ENCODE measurements around the gene SLC25A26.

SLC25A26 gene

GRCh38 chr3:66379565-66379964 is 158.8 kb downstream of the SLC25A26 start:
- DNase-seq, result no peak

DNA sequence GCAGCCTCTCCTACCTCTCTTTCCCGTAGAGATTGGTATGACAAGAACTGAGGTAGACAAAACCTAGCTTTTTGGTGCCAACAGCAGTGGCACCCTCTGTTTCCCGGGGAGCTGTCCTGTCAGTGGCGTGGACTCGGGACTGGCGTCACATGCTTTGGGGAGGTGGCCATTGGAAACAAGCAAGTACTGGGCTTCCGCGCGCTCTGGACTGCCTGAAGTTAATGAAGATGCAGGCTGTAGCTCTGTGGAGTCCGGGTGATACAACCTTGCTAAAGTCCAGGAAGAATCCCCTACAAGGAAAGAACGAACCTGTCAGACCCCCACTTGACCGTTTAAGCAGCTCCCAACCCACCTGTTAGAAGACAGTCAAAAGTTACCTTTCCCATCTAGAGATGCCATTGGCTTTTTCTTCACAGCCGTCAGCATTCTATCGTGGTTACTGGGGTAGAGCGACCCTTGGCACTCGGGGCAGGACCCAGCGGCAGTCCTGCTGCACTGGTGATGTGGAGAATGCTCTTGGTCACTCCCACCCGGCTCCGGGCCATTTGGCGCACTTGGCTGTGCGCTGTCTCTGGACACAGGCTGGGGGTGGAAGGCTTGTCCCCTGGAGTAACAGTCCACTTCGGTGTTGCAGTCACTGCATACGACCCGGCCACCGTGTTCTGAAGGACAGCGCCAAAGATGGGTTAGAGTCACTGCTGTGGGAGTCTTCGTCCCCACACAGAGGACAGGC is 159.6 kb downstream of the SLC25A26 start:
- DNase-seq, result no peak

DNA sequence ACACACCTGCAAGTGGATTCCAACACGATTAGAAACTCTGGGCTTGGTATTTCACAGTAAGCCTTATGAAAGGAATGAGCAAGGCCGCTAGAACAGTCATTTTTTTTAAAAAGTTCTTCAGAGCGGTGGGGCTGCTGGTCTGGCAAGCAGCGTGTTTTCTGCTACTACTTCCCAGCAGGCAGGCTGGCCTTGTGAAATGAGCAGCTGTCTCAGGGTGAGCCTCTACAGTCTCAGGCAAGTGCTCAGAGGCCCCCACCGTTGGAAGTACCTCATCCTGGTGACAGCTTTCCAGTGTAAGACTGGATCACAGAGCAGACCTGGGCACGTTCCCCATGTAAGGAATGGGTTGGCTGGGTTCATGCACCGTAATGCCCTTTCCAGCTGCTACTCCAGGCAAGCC is 160.8 kb downstream of the SLC25A26 start:
- no peak for DNase-seq

GRCh38 chr3:66382142-66382541 is 161.3 kb downstream of the SLC25A26 start:
- DNase-seq, result no peak

DNA sequence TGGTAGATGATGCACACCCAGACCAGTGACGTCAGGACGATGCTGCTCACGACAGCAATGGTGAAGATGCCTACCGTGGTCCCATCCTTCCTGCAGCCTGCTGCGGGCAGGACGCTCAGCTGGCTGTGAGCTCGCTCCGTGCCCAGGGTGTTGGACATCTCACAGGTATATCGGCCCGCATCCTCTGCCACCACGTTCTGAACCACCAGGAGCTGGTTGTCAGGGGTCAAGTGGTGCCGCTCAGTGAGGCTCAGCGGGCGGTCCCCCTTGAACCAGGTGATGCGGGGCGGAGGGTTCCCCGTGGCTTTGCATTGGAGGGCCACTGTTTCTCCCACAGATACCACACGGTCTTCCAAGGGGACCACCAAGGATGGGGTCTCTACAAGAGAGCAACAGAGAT is 162.2 kb downstream of the SLC25A26 start:
- no peak for DNase-seq

- no peak for DNase-seq
Measured at GRCh38 chr3:66383998-66384745, 163.4 kb downstream of the SLC25A26 start.

DNA sequence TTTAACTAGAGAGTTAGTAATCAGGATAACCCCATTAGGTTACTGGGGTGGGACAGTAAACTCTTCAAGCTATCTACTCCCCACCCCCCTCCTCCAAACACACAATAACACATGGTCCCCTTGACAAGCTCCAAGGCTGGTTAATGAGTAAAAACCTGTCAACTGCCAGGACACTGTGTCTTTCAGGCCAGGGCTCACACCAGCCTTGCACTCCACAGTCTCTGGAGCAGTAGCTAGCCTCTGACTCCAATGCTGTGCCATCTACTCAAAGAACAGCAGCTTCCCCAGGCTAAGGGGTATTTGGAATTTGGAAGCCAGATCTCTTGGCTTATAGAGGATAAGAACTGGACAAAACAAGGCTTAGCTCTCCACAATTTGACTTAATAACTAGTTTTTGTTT is 164.3 kb downstream of the SLC25A26 start:
- no peak for DNase-seq

GRCh38 chr3:66386011-66386924 is 165.5 kb downstream of the SLC25A26 start:
- no peak for DNase-seq

DNA sequence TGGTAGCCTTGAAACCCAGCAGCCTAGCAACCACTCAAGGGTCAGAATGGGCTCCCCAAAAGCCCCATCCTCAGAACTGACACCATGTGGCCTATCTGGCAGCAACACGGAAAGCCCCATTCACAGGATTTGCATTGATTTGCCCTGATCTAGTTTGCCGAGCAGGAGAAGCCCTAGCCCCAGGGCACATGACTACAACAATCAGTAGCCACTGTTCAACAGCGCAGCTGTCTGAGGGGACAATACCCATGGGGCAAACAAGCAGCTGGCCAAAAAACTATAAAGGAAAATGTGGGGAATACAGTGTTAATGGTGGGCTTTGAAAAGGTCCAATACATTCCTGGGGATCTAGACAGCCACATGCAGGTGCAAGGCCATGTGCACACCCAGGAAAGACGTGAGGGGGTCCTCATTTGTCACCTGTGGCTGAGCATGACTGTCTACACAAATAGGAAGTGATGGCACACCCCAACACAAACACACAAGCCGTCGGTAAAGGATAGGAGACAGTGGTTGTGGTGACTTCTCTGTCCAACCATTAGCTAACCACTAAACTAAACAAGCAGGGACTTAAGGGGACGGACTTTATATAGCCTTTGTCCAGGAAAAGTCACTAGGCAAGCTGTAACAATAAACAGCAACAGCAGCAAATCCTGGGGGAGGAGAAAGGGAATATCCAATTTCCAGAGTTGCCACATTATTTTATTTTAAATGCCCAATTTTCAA is 166.3 kb downstream of the SLC25A26 start:
- DNase-seq, result no peak

- no peak for DNase-seq
Measured at GRCh38 chr3:66390013-66390412, 169.2 kb downstream of the SLC25A26 start.

- DNase-seq, result no peak
Measured at GRCh38 chr3:66392512-66392911, 171.7 kb downstream of the SLC25A26 start.

GRCh38 chr3:66392966-66393332 is 172.1 kb downstream of the SLC25A26 start:
- DNase-seq, result no peak

DNA sequence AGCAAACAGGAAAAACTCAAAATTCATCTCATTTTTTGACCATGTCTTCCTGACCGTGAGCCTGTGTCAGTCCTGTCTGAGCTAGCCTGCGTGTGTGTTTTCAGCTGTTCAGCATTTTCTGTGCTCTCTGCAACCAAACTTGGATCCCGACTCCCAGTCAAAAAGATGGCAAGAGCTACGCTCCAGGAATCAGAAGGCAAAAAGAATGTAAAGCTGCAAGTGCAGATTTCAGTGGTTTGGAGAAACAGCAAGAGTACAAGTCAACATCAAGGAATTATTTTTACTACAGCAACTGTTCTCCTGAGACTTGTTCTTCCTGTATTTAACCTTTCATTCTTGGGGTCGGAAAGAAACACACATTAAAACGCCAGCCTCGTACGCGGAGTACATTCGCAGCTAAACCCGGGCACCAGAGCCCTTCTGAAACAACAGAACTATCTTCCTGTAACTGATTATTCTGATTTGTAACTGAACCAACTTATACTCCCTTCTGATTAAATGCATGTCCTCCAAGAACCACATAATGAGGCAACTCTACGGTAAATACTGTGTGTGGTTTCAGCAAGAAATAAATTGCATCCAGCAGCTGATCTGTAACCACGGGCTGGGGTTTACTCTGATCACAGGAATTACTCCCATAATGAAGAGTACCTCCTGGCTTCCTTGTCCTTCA is 172.7 kb downstream of the SLC25A26 start:
- DNase-seq, result no peak

- DNase-seq, result no peak
Measured at GRCh38 chr3:66394019-66394752, 173.4 kb downstream of the SLC25A26 start.

GRCh38 chr3:66394753-66395249 is 174.0 kb downstream of the SLC25A26 start:
- DNase-seq, result no peak

DNA sequence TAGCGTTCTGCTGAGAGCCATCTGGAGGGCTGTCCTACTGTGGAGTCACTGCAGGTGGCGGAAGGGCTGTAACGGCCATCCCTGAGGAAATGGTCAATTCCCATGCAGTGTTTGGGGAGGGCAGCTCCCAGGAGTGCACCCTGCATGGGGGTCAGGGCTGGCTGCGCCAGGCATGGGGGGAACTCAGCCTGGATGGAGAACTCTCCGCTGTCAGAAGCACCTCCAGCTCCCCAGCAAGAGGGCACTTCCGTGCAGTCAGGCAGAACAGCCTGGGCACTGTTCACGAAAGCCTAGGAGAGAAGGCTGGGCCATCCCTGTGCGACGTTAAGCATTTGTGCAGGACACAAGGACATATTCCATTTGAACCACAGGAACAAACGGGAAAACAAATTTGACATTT is 174.8 kb downstream of the SLC25A26 start:
- DNase-seq, result no peak

GRCh38 chr3:66396161-66396760 is 175.5 kb downstream of the SLC25A26 start:
- no peak for DNase-seq

DNA sequence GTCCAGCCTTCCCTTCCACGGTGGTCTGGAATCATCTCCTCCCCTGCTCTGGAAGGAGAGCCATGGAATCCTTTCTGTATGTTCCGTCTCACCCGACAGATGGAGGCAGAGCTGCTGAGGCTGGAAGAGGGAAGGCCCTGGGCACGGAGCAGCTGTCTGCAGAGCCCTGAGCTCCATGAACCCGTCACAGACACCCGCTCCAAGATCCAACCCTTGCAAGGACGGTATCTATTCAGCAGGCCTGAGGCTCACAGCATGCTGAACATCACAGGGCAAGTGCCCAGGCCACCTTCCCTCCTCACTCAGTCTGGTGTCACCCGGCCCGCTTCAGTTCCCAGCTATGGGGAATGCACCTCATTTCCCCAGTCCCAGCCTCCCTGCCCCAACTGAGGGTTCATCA is 176.1 kb downstream of the SLC25A26 start:
- DNase-seq, result no peak

DNA sequence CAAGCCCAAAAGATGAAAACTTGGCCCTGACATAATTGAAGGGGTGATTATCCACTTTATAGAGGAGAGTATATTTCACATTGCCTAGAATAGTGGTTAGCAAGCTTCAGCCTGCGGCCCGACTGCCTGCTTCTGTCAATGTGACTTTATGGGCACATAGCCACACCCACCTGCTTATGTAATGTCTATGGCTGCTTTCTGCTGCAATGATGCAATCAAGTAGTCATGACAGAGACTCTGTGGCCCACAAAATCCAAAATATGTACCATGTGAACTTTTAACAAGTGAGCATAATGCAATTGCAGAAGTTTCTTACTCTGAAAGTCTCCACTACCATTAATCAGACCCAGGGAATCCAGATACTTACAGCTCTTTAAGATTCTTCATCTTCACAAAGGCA is 176.9 kb downstream of the SLC25A26 start:
- DNase-seq, result no peak

DNA sequence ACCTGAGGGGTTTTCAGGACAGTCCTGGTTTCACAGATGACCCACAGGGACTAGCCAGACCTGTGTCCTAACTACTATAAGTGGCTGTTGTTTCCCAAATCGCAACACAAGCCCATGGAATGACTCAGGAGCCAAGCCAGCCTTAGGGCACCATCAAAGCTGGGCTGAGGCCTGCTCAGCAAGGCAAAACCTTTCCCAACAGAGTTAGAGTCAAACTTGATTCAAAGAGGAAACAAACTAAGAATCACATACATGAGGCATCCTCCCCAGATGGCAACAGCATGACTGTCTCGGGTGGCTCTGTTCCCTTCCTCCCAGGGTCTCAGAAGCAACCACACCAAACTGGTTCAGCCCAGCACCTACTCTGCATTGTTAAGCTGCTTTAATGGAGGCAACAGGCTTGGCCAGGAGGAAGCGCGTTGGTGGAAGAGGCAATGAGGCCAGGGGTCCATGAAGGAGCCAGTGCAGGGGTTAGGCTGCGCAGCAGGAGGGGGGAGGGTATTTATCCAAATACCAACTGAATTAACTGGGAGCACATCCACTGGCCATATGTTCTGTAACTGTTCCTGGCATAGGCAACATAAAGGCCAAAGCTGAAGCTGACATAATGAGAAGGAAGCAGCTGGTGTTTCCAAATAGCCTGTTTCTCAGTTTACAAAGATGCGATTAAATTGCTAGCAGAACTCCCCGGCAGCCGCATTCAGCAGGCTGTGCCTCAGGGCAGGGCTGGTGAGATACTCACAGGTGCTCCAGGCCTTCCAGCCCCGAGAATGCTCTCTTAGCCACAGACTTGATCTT is 177.6 kb downstream of the SLC25A26 start:
- DNase-seq, result peak; percentile 81
